H1 (cell line): ENCODE measurements around the gene SMOC2. TPM values are rescaled to one million over a fixed set of nuclear protein-coding genes. Genes with fewer than 3 reads are reported as not detected.

Experiments
- CHD2 ChIP-seq: IDR thresholded peaks from 2 replicates; pipeline ENCODE4 v1.6.1; 2012; ENCODE audit warnings: low read length, improper control_type of control experiment
- GTF2F1 ChIP-seq: IDR thresholded peaks from 2 replicates; pipeline ENCODE4 v1.6.1; 2012; ENCODE audit warnings: low read depth, low read length, improper control_type of control experiment, borderline replicate concordance
- NANOG ChIP-seq: IDR thresholded peaks from 2 replicates; pipeline ENCODE4 v1.6.1; 2011; ENCODE audit warnings: low read length, low read depth, mild to moderate bottlenecking, inconsistent platforms; ENCODE audit not compliant: insufficient read depth, poor library complexity, severe bottlenecking
- POLR2A ChIP-seq, 2 experiments: IDR thresholded peaks; 1 replicate in 1 of 2; 2 replicates in 1 of 2; pipeline ENCODE4 v1.6.1; 2011; ENCODE audit warnings: low read depth in 2 of 2, low read length in 2 of 2, mild to moderate bottlenecking in 2 of 2; ENCODE audit errors: control extremely low read depth in 1 of 2
- polyA plus RNA-seq, 7 experiments: library from polyadenylated mRNA; depleted of rRNA in 3 of 7; stranded (reverse) in 5 of 7; unstranded in 2 of 7; fragments of >200 nt in 5 of 7; fragments of 200-250 nt in 2 of 7; gene quantifications; 1 replicate in 5 of 7; 2 replicates in 1 of 7; 4 replicates in 1 of 7; pipeline versions ENCODE4 v1.2.1 to v1.2.3, GENCODE V29; 2011 to 2013; ENCODE audit warnings: missing spikeins in 2 of 7, mixed read lengths in 2 of 7
- total RNA-seq: library from RNA; stranded (reverse); fragmentation: NEBNext Ultra II Directional; extraction: Animal tissue kit (Norgen Biotek cat#: 25700); gene quantifications from 2 replicates; pipeline ENCODE4 v1.2.1, GENCODE V29; 2021

SMOC2 gene
- total and polyA plus RNA-seq, 2 of the 8 experiments (the other 6 are each of a cell fraction or from before 2014, with no cell fraction given) = 7.7 to 8.5 TPM

GRCh38 chr6:168624540-168624939 is 183.6 kb downstream of the SMOC2 start (continued):
- TF ChIP-seq CHD2 (no peak), POLR2A (IDR thresholded peaks at IDR 0.05; ENCODE audit: control extremely low read depth in 1 of 2, low read depth in 2 of 2, low read length in 2 of 2) (no peak), NANOG (no peak), GTF2F1 (no peak)
